HG02759 (cell line): ENCODE data around the gene FHL1.
A peak's percentile ranks its signal among the peaks of the same experiment; 100 is the strongest.
"Not testable (repeated sequence)": the region's sequence is repeated elsewhere in the genome, so short reads cannot be mapped to it uniquely, and the experiment has no call there.

Experiments used
- ATAC-seq: cut with Tn5 transposase; IDR thresholded peaks from one replicate; pipeline ENCODE4 v1.9.1; 2021; ENCODE audit warnings: mild to moderate bottlenecking, moderate library complexity; ENCODE audit not compliant: unreplicated experiment

FHL1 gene

DNA sequence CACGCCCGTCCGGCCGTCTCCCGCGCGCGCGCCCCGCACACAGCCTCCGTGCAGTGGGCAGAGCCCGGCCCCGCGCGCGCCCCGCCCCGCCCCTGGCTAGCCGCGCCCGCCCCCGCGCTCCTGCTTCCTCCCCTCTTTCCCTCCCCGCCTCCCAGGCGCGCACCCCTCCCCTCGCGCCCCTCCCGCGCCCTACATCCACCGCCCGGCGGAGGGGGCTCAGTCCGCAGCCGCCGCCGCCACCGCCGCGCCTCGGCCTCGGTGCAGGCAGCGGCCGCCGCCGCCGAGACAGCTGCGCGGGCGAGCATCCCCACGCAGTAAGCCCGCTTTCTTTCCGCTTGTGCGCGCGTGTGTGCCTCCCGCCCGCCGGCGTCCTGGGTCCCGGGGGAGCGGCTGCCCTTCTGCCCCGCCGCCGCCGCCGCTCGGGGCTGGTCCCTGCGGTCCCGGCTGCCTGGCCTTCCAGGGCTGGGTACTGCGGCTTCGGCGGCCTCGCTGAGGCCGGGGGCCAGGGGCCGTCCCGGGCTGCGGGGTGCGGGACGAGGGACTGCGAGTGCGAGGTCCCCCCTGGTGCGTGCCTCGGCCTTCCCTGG lies at the start of gene FHL1:
Gene FHL1, plus strand, starts transcription at position 219 of the 587 bp plus-strand sequence.
- ATAC-seq, result peak; percentile 69

DNA sequence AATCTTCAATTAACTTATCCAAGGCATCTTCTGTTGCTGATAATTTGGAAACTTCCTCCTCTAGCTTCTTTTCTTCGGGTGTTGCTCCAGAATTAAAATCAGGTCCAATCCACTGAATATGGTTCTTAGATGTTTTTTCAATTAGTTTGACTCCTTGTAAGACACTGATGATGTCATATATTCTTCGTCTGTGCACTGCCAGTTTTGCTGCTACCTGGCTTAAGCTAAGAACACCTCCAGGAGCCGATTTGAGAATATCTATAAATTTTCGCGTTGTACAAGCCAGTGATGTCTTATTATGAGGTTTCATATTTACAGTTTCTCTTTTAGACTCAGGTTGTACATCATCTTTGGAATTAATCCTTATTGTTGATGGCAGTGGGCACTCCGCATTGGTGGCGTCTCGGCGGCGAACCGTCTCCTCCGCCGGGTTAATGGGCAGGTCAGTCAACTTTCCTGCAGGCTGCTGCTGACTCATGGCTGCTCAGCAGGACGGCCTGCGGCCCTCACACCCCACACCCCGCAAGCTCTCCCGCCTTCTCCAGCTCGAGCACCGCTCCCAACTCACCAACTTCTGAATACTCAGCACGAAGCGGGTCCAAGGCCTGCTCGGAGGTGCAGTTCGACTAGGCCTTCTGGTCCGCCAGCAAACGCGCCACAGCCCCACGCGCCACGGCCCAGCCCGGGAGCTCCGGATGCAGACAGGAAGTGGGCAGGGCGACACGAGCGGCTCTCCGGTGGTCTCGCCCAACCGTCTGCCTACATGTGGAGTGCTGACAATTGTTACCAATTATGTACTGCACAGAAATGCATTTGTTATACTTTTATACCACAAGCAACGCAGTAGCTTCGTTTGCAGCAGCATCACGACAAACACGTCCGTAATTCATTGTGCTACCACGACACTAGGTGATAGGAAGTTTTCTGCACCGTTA lies 49.2 kb upstream of the FHL1 start:
- no peak for ATAC-seq

DNA sequence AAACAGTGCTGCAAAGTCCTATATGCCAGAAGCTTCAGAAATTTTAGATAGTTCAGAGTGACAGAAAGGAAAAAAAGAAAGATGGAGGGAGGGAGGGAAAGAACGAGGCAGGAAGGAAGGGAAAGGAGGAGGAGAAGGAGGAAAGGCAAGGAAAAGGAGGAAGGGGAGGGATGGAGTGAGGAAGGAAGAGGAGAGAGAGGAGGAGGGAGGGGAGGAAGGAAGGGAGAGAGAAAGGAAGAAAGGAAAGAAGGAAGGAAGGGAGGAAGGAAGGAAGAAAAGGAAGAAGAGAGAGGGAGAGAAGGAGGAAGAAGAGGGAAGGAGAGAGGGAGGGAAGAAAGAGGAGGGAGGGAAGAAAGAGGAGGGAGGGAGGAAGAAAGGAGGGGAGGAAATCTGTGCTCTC lies 42.4 kb upstream of the FHL1 start:
- no peak for ATAC-seq

DNA sequence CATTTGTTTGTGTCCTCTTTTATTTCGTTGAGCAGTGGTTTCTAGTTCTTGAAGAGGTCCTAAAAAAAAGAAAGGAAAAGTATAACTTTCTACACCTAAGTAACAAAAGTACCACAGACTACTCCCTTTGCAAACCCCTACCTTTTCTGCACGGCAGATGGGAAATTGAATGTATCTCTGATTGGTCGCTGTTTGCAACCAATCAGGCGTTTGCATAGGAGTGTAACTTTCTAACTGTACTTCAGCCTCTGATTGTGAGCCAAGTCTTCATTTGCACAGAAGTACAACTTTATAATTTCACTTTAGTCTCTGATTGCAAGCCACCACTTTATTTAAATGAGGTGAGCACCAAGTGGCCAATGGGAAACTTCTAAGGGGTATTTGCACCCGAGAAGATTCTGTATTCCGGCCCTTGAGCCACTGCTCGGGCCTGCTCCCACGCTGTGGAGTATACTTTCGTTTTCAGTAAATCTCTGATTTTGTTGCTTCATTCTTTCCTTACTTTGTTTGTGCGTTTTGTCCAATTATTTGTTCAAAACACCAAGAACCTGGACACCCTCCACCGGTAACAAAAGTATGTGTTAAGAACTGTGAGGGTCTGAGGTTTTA lies 40.3 kb upstream of the FHL1 start:
- no peak for ATAC-seq

DNA sequence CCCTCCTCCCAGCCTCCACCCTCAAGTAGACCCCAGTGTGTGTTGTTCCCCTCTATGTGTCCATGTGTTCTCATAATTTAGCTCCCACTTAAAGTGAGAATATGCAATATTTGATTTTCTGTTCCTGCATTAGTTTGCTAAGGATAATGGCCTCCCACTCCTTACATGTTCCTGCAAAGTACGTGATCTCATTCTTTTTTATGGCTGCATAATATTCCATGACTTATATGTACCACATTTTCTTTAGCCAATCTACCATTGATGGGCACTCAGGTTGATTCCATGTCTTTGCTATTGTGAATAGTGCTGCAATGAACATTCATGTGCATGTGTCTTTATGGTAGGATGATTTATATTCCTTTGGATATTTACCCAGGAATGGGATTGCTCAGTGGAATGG lies 38.4 kb upstream of the FHL1 start:
- not testable (repeated sequence) for ATAC-seq

DNA sequence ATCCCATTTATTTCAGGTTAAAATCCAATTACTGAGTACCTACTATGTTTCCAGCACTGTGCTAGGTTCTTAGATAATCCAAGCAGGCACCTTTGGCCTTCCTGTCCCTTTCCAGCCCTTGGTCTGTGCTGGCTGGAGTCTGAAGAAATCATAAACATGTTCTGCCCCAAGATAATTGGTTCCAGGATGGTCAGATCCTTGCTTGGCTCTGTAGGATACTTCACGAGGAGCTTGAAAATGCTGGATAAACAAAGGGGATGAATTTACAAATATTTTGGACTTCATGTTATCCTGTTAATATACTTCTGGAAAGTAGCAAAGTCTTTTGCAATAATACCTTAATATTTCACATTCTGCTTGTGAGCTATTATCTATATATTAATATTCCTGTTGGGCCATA lies 35.0 kb upstream of the FHL1 start:
- no peak for ATAC-seq

DNA sequence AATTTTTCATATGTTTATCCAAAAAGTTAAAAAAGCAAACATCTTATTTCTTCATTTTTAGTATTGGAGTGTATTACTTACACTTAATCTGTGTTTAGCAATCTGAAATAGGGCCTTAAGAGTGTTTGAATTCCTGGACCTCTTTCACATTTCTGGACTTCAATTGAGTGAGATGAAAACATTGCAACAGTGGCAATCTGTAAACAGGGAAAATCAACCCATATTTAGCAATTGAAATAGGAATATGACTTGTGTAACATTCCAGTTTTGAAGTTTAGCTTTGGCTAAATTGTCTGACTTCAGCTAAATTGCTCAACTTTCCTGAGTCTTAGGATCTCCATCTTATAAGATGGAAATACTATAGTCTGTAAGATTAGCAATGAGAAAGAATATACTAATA lies 34.6 kb upstream of the FHL1 start:
- ATAC-seq, result no peak

DNA sequence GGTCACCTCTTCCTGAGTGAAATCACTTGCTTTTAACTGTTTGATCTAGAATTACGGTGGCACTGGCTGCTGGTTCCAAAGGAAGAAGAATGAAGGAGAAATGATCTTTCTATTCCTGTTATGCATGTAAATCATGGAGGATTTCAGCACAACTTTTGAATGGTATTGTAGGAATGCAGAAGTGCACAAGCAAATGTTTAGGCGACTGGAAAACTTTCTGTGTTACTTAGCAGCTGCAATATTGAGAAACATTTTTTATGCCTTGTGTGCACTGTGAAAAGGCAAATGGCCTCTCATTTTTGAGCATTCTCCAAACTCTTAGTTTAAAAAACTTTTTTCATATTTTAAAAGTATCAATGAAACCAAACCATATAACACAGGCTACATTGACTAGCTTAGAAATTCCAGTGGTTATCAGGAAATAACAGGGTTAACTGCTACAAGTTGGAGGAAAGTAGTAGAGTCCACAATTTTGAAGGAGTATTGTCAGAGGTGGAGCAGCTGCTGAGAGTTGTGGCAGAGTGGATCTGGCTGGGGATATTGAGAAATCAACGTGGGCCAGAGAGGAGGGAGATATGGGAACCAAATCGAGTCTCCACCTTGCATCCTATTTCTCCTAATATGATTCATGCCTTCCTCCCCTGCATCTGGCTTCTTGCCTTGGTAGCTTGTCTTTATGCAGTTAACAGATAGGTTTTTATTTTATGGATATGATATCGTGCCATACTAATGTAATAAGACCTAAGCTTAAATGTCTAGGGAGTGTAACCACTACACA lies 32.0 kb upstream of the FHL1 start:
- ATAC-seq, result no peak

DNA sequence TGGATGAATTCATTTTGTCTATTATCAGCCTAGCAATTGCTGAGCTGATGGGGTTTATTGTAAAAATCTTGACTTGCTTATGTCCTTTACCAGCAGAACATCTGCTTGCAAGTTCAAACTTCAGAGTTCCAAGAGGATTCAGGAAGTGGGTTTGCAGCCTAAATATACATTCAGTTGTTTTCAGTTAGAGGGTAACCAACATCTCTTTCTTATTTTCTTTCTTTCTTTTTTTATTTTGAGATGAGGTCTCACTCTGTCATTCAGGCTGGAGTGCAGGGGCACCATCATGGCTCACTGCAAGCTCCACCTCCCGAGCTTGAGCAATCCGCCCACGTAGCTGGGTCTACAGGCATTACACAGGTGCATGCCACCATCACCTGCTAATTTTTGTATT lies 31.4 kb upstream of the FHL1 start:
- no peak for ATAC-seq

DNA sequence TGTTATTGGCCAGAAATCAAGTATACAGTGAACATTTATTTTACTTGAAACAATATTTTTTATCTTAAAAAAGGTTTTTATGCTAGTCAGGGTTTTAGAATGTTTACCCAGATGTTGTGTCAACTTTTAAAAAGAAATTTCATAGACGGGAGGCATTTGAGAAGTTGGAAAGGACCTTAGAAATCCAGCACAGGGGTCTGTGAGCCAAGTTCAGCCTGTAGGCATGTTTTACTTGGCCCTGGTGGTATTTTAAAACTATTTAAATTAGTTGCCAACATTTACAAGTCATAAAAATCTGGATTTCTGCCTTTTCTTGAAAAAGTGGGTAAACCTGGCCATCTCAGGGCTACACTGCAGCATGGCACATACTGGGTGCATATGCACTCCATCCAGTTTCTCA lies 25.5 kb upstream of the FHL1 start:
- no peak for ATAC-seq

DNA sequence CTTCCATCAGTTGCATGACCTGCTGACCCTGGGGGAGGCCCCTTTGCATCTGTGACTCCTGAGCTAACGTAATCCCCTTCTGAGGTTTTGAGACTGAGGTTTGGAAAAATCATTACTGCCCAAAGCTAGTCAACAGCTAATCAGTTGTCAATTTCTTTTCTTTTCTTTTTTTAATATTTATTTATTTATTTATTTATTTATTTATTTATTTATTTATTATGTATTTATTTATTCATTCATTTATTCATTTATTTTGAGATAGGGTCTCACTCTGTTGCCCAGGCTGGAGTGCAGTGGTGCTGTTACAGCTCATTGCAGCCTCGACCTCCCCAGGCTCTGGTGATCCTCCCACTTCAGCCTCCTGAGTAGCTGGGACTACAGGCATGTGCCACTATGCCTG lies 25.1 kb upstream of the FHL1 start:
- no peak for ATAC-seq

DNA sequence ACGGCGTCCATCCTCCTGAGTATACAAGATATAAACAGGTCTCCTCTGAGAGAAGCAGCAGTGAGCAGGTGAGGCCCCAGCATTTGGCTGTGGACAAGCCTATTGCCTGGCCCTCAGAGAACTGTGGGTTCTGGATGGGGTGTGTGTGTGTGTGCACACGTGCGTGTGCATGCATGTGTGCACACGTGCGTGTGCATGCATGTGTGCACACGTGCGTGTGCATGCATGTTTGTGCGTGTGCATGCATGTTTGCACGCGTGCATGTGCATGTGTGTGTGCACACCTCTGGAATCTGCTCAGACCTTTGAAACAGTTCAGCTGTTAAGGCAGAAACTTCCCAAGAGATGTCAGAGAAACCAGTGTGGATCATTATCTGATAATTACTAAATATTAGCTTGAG lies 22.2 kb upstream of the FHL1 start:
- ATAC-seq, result no peak

DNA sequence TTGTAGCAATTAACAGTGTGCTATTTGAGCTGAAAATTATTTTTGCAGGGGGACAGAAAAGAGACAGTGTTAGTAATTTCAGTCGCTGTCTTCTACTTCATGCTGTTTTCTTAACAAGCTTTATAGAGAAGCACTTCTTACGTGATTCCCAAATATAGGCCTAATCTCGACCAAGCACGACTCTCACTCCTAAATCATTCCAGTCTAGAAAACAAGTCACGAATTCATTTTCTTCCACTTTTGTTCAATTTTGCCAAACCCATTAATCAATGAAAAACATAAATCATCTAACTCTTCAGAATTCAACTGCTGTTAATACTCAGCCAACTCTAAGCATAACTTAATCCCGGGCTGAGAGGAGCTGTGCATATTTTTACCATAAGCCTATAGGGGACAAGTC lies 21.0 kb upstream of the FHL1 start:
- no peak for ATAC-seq

DNA sequence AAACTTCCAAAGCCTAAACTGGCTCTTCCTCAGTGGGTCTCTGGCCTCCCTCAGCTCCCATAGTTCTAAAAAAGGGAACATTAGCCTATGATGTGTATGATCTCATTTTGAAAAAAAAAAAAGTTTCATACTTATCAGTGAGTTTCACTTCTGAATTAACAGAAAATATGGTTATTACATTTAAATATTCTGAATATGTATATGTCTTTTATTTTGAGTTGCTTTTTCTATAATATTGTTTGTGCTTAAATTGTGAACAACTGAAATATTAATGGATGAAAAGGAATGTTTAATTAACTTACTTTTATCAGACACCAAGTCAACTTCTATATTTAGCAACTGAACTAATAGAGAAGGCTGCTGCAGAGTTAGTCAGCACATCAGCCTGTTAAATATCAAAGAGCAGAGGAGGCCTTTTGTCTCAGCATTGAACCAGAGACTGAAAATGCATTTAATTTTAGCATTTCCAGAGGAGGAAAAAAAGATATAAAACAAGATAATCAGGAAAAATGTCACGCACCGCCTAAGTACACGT lies 20.4 kb upstream of the FHL1 start:
- ATAC-seq, result no peak

DNA sequence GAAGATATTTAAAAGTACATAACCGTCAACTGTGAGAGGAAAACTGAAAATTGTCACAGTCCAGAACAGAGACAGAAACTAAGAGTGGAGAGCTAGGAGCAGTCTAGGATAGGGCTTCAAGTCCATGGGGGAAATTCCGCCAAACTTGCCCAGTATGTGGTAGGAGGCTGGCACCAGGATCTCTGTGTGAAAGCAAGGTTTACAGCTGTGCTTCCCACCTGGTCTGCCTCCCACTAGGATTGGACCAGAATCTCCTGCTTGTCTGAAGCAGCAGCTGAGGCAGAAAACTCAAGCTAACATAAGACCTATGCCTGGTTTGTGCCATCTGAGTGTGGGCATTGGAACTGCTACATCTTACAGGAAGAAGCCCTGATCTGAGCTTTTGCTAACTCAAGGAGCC lies 18.6 kb upstream of the FHL1 start:
- no peak for ATAC-seq

DNA sequence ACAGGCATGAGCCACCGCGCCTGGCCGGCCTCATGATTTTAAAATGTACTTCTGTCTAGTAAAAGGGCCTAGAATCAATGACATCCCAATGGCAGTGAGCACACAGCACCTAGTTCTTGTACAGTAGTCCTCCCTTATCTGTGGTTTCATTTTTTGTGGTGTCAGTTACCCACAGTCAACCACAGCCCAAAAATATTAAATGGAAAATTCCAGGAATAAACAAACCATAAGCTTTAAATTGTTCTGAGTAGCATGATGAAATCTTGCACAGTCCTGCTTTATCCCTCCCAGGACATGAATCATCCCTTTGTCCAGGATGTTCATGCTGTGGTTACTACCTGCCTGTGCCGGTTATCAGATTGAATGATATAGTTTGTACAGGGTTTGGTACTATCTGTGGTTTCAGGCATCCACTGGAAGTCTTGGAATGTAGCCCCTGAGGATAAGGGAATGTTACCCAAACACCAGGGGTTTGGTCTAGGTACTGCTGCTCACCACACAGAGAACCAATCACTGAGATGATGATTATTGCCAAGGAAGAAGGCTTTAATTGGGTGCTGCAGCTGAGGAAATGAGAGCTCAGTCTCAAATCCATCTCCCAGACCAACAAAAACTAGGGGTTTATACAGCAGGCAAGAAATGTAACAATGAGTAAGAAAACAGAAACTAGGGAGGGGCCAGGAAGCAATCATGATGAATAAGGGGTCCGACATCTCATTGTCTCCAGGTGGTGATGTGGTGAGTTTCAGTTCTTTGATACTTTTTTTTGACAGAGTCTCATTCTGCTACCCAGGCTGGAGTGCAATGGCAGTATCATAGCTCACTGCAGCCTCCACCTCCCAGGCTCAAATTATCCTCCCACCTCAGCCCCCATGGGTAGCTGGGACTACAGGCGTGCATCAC lies 16.2 kb upstream of the FHL1 start:
- no peak for ATAC-seq

DNA sequence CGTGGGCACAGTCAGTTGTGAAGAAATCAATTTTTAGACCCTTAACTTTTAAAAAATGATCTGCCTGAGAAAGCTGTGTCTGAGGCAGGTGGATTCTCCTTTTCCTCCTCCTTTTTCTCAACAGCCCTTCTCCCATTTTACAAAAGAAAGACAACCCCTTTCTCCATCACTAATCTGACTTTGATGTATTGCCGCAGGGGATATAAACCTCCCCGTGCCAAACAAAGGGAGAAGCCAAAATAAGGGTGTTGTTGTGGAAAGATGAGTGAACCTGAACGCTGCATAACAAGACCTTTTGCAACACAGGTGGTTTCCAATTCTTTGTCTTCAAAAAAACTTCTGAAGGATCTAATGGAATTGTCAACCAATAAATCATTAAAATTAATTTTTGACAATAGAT lies 8.4 kb upstream of the FHL1 start:
- no peak for ATAC-seq

DNA sequence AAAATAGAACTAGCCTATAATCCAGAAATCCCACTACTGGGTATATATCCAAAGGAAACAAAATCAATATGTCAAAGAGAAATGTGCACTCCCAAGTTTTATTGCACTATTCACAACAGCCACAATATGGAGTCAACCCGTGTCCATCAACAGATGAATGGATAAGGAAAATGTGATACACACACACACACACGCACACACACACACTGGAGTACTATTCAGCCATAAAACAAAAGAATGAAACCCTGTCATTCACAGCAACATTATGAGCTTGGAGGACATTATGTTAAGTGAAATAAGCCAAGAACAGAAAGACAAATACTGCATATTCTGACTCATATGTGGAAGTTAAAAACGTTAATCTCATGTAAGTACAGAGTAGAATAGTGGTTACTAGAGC lies 5.8 kb upstream of the FHL1 start:
- no peak for ATAC-seq

DNA sequence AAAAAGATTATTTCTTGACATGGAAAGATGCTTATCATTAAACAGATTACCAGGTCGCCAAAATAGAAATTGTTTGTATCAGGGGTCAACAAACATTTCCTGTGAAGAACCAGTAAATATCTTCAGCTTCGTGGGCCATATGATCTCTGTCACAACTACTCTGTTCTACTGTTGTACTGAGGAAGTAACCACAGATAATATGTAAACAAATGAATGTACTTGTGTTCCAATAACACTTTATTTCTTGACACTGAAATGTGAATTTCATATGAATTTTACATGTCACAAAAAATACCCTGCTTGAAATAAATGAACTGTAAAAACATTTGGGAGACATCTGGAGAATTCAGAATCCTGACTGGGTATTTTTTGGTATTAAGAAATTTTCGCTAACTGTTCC lies 4.7 kb upstream of the FHL1 start:
- no peak for ATAC-seq

DNA sequence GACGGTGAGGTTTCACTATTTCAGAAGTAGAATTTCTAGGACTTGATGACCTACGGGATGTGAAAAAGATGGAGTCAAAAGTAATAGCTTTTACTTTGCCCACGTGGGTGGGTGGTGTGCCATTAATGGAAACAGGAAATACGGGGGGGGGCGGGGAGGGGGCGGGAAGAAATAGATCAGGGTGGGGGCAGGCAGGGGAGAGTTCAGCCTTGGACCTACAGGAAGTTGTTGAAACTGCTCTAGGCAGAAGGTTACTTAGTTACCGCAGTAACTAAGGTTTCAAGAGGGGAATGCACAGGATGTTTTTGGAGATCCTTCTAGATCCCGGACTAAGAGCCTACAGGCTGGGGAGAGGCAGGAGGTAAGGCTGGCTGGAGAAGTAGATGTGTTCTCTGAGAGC lies 3.6 kb upstream of the FHL1 start:
- ATAC-seq, result no peak
